Measurements from ENCODE around the gene QSOX1.

Gene QSOX1

GRCh38 chr1:180204231-180204630 is 49.6 kb downstream of the QSOX1 start:
- no peaks in the 10 kb centered on the region for H3K27me3 ChIP-seq (replicated peaks; ENCODE audit: control insufficient read depth, insufficient read depth, low read length)
- no peaks in the 10 kb centered on the region for H3K9me3 ChIP-seq (ENCODE audit: control insufficient read depth, low read length)
- no peak for DNase-seq (ENCODE audit: low read depth)
- no peak overlapping the region for H3K4me3 ChIP-seq (ENCODE audit: low read length)
- H3K4me1 ChIP-seq (ENCODE audit: control insufficient read depth, insufficient read depth, low read length): no peaks in the 10 kb centered on the region
- H3K36me3 ChIP-seq (ENCODE audit: control insufficient read depth, insufficient read depth, low read length, severe bottlenecking): no peaks in the 10 kb centered on the region
- H3K9ac ChIP-seq (ENCODE audit: low read length): no peak overlapping the region

- no peaks in the 10 kb centered on the region for H3K4me1 ChIP-seq (ENCODE audit: control insufficient read depth, insufficient read depth, low read length)
- H3K9me3 ChIP-seq (ENCODE audit: control insufficient read depth, low read length): no peaks in the 10 kb centered on the region
- no peaks in the 10 kb centered on the region for H3K36me3 ChIP-seq (ENCODE audit: control insufficient read depth, insufficient read depth, low read length, severe bottlenecking)
- no peak overlapping the region for H3K4me3 ChIP-seq (ENCODE audit: low read length)
- H3K9ac ChIP-seq (ENCODE audit: low read length): no peak overlapping the region
- H3K27me3 ChIP-seq (replicated peaks; ENCODE audit: control insufficient read depth, insufficient read depth, low read length): no peaks in the 10 kb centered on the region
- no peak for DNase-seq (ENCODE audit: low read depth)
Measured at GRCh38 chr1:180206581-180206980, 51.9 kb downstream of the QSOX1 start.

- DNase-seq (ENCODE audit: low read depth): no peak
- H3K4me3 ChIP-seq (ENCODE audit: low read length): no peak overlapping the region
- H3K36me3 ChIP-seq (ENCODE audit: control insufficient read depth, insufficient read depth, low read length, severe bottlenecking): no peaks in the 10 kb centered on the region
- H3K27me3 ChIP-seq (replicated peaks; ENCODE audit: control insufficient read depth, insufficient read depth, low read length): peaks cover 3% of the 10 kb centered on the region
- no peak overlapping the region for H3K9ac ChIP-seq (ENCODE audit: low read length)
- no peaks in the 10 kb centered on the region for H3K4me1 ChIP-seq (ENCODE audit: control insufficient read depth, insufficient read depth, low read length)
- no peaks in the 10 kb centered on the region for H3K9me3 ChIP-seq (ENCODE audit: control insufficient read depth, low read length)
Measured at GRCh38 chr1:180208264-180208663, 53.6 kb downstream of the QSOX1 start.

- Histone ChIP-seq H3K36me3 (ENCODE audit: control insufficient read depth, insufficient read depth, low read length, severe bottlenecking) (no peaks in the 10 kb centered on the region), H3K9ac (ENCODE audit: low read length) (no peak overlapping the region), H3K27me3 (replicated peaks; ENCODE audit: control insufficient read depth, insufficient read depth, low read length) (peaks cover 3% of the 10 kb centered on the region), H3K9me3 (ENCODE audit: control insufficient read depth, low read length) (no peaks in the 10 kb centered on the region), H3K4me1 (ENCODE audit: control insufficient read depth, insufficient read depth, low read length) (no peaks in the 10 kb centered on the region), H3K4me3 (ENCODE audit: low read length) (no peak overlapping the region)
- no peak for DNase-seq (ENCODE audit: low read depth)
Measured at GRCh38 chr1:180210008-180210620, 55.4 kb downstream of the QSOX1 start.

GRCh38 chr1:180211156-180211859 is 56.6 kb downstream of the QSOX1 start:
- no peaks in the 10 kb centered on the region for H3K9me3 ChIP-seq (ENCODE audit: control insufficient read depth, low read length)
- H3K27me3 ChIP-seq (replicated peaks; ENCODE audit: control insufficient read depth, insufficient read depth, low read length): peaks cover 3% of the 10 kb centered on the region
- no peaks in the 10 kb centered on the region for H3K36me3 ChIP-seq (ENCODE audit: control insufficient read depth, insufficient read depth, low read length, severe bottlenecking)
- no peak overlapping the region for H3K9ac ChIP-seq (ENCODE audit: low read length)
- no peaks in the 10 kb centered on the region for H3K4me1 ChIP-seq (ENCODE audit: control insufficient read depth, insufficient read depth, low read length)
- H3K4me3 ChIP-seq (ENCODE audit: low read length): no peak overlapping the region
- no peak for DNase-seq (ENCODE audit: low read depth)

- peaks cover 3% of the 10 kb centered on the region for H3K27me3 ChIP-seq (replicated peaks; ENCODE audit: control insufficient read depth, insufficient read depth, low read length)
- H3K4me3 ChIP-seq (ENCODE audit: low read length): no peak overlapping the region
- no peaks in the 10 kb centered on the region for H3K9me3 ChIP-seq (ENCODE audit: control insufficient read depth, low read length)
- H3K4me1 ChIP-seq (ENCODE audit: control insufficient read depth, insufficient read depth, low read length): no peaks in the 10 kb centered on the region
- no peak for DNase-seq (ENCODE audit: low read depth)
- H3K9ac ChIP-seq (ENCODE audit: low read length): no peak overlapping the region
- H3K36me3 ChIP-seq (ENCODE audit: control insufficient read depth, insufficient read depth, low read length, severe bottlenecking): no peaks in the 10 kb centered on the region
Measured at GRCh38 chr1:180211860-180212229, 57.2 kb downstream of the QSOX1 start.

- DNase-seq (ENCODE audit: low read depth): no peak
- H3K27me3 ChIP-seq (replicated peaks; ENCODE audit: control insufficient read depth, insufficient read depth, low read length): peaks cover 3% of the 10 kb centered on the region
- H3K4me1 ChIP-seq (ENCODE audit: control insufficient read depth, insufficient read depth, low read length): no peaks in the 10 kb centered on the region
- H3K9ac ChIP-seq (ENCODE audit: low read length): no peak overlapping the region
- no peaks in the 10 kb centered on the region for H3K9me3 ChIP-seq (ENCODE audit: control insufficient read depth, low read length)
- H3K4me3 ChIP-seq (ENCODE audit: low read length): no peak overlapping the region
- H3K36me3 ChIP-seq (ENCODE audit: control insufficient read depth, insufficient read depth, low read length, severe bottlenecking): no peaks in the 10 kb centered on the region
Measured at GRCh38 chr1:180213401-180214170, 58.9 kb downstream of the QSOX1 start.

GRCh38 chr1:180215856-180216625 is 61.4 kb downstream of the QSOX1 start:
- DNase-seq (ENCODE audit: low read depth): no peak
- H3K36me3 ChIP-seq (ENCODE audit: control insufficient read depth, insufficient read depth, low read length, severe bottlenecking): no peaks in the 10 kb centered on the region
- H3K4me1 ChIP-seq (ENCODE audit: control insufficient read depth, insufficient read depth, low read length): no peaks in the 10 kb centered on the region
- H3K4me3 ChIP-seq (ENCODE audit: low read length): no peak overlapping the region
- no peak overlapping the region for H3K9ac ChIP-seq (ENCODE audit: low read length)
- H3K9me3 ChIP-seq (ENCODE audit: control insufficient read depth, low read length): no peaks in the 10 kb centered on the region
- peaks cover 21% of the 10 kb centered on the region for H3K27me3 ChIP-seq (replicated peaks; ENCODE audit: control insufficient read depth, insufficient read depth, low read length)

GRCh38 chr1:180217006-180217405 is 62.3 kb downstream of the QSOX1 start:
- H3K4me1 ChIP-seq (ENCODE audit: control insufficient read depth, insufficient read depth, low read length): no peaks in the 10 kb centered on the region
- H3K27me3 ChIP-seq (replicated peaks; ENCODE audit: control insufficient read depth, insufficient read depth, low read length): peaks cover 20% of the 10 kb centered on the region
- H3K4me3 ChIP-seq (ENCODE audit: low read length): no peak overlapping the region
- H3K36me3 ChIP-seq (ENCODE audit: control insufficient read depth, insufficient read depth, low read length, severe bottlenecking): no peaks in the 10 kb centered on the region
- no peak for DNase-seq (ENCODE audit: low read depth)
- H3K9me3 ChIP-seq (ENCODE audit: control insufficient read depth, low read length): no peaks in the 10 kb centered on the region
- H3K9ac ChIP-seq (ENCODE audit: low read length): no peak overlapping the region

GRCh38 chr1:180218806-180219765 is 64.4 kb downstream of the QSOX1 start:
- Histone ChIP-seq H3K36me3 (ENCODE audit: control insufficient read depth, insufficient read depth, low read length, severe bottlenecking) (no peaks in the 10 kb centered on the region), H3K9ac (ENCODE audit: low read length) (no peak overlapping the region), H3K4me3 (ENCODE audit: low read length) (no peak overlapping the region), H3K9me3 (ENCODE audit: control insufficient read depth, low read length) (no peaks in the 10 kb centered on the region), H3K27me3 (replicated peaks; ENCODE audit: control insufficient read depth, insufficient read depth, low read length) (peaks cover 32% of the 10 kb centered on the region), H3K4me1 (ENCODE audit: control insufficient read depth, insufficient read depth, low read length) (no peaks in the 10 kb centered on the region)
- no peak for DNase-seq (ENCODE audit: low read depth)
